Mesenchymal stem cell (in vitro differentiated cells and primary cell): ENCODE data around the gene SAXO1.

Experiments used
- DNase-seq: peaks from one replicate; pipeline ENCODE4 v3.0.0-alpha.2; 2013
- H2AFZ ChIP-seq: one replicate; pipeline ENCODE4 v1.6.1; 2013; ENCODE audit warnings: low read depth, mild to moderate bottlenecking, control low read depth, inconsistent platforms, low read length, moderate library complexity
- H2AK5ac ChIP-seq: 2 replicates; pipeline ENCODE4 v1.6.1; 2013; ENCODE audit warnings: low read length, moderate library complexity, mild to moderate bottlenecking, inconsistent platforms; ENCODE audit not compliant: severe bottlenecking
- H2BK120ac ChIP-seq: one replicate; pipeline ENCODE4 v1.6.1; 2013; ENCODE audit warnings: low read depth, mild to moderate bottlenecking, inconsistent platforms, low read length, moderate library complexity
- H2BK12ac ChIP-seq, 2 experiments: one replicate each; pipeline ENCODE4 v1.6.1; 2013; ENCODE audit warnings: inconsistent platforms in 2 of 2, low read length in 2 of 2, mild to moderate bottlenecking in 2 of 2, moderate library complexity in 2 of 2, control low read depth in 1 of 2
- H2BK15ac ChIP-seq: one replicate; pipeline ENCODE4 v1.6.1; 2013; ENCODE audit warnings: mild to moderate bottlenecking, low read depth, inconsistent platforms; ENCODE audit not compliant: poor library complexity, severe bottlenecking
- H2BK5ac ChIP-seq: 2 replicates; pipeline ENCODE4 v1.6.1; 2013; ENCODE audit warnings: low read depth, mild to moderate bottlenecking, low read length, control low read depth, inconsistent platforms; ENCODE audit not compliant: poor library complexity, severe bottlenecking
- H3K14ac ChIP-seq, 2 experiments: one replicate each; pipeline ENCODE4 v1.6.1; 2013; ENCODE audit warnings: inconsistent platforms in 2 of 2, low read length in 2 of 2, control low read depth in 1 of 2, mild to moderate bottlenecking in 1 of 2, moderate library complexity in 1 of 2
- H3K18ac ChIP-seq, 2 experiments: one replicate each; pipeline ENCODE4 v1.6.1; 2013; ENCODE audit warnings: inconsistent platforms in 2 of 2, low read length in 2 of 2, control low read depth in 1 of 2, low read depth in 1 of 2, mild to moderate bottlenecking in 1 of 2
- H3K23ac ChIP-seq, 2 experiments: one replicate each; pipeline ENCODE4 v1.6.1; 2013; ENCODE audit warnings: inconsistent platforms in 2 of 2, low read length in 2 of 2, mild to moderate bottlenecking in 2 of 2, moderate library complexity in 2 of 2, control low read depth in 1 of 2
- H3K27ac ChIP-seq: 2 replicates; pipeline ENCODE4 v1.5.1; 2013; ENCODE audit warnings: mild to moderate bottlenecking, moderate library complexity, low read length, control low read depth, inconsistent platforms; ENCODE audit not compliant: poor library complexity, severe bottlenecking
- H3K27me3 ChIP-seq, 2 experiments: 2 replicates each; pipeline versions ENCODE4 v1.6.1 to v1.7.0; 2013; ENCODE audit warnings: low read length in 2 of 2, mild to moderate bottlenecking in 2 of 2, moderate library complexity in 2 of 2, control low read depth in 1 of 2, inconsistent platforms in 1 of 2; ENCODE audit not compliant: control insufficient read depth in 1 of 2, insufficient read depth in 1 of 2
- H3K36me3 ChIP-seq, 2 experiments: 2 replicates each; pipeline versions ENCODE4 v1.6.1 to v1.7.0; 2013; ENCODE audit warnings: low read length in 2 of 2, control low read depth in 1 of 2, inconsistent platforms in 1 of 2, low read depth in 1 of 2, mild to moderate bottlenecking in 1 of 2; ENCODE audit not compliant: insufficient read depth in 2 of 2, control insufficient read depth in 1 of 2
- H3K4ac ChIP-seq, 2 experiments: one replicate each; pipeline ENCODE4 v1.6.1; 2013; ENCODE audit warnings: inconsistent platforms in 2 of 2, low read length in 2 of 2, mild to moderate bottlenecking in 2 of 2, moderate library complexity in 2 of 2, control low read depth in 1 of 2, low read depth in 1 of 2
- H3K4me1 ChIP-seq: 2 replicates; pipeline ENCODE4 v1.6.1; 2013; ENCODE audit warnings: low read depth, low read length, control low read depth; ENCODE audit not compliant: control insufficient read depth, insufficient read depth
- H3K4me2 ChIP-seq: 2 replicates; pipeline ENCODE4 v1.6.1; 2013; ENCODE audit warnings: low read length, mild to moderate bottlenecking, inconsistent platforms; ENCODE audit not compliant: poor library complexity, severe bottlenecking
- H3K4me3 ChIP-seq, 2 experiments: 2 replicates each; pipeline versions ENCODE4 v1.5.1 to v1.7.0; 2013; ENCODE audit warnings: low read length in 2 of 2, mild to moderate bottlenecking in 2 of 2, control low read depth in 1 of 2, low read depth in 1 of 2; ENCODE audit not compliant: insufficient read depth in 1 of 2
- H3K79me1 ChIP-seq: replicated peaks from 2 replicates; pipeline ENCODE4 v1.6.1; 2013; ENCODE audit warnings: mild to moderate bottlenecking, control low read depth, low read length, inconsistent platforms; ENCODE audit not compliant: poor library complexity, severe bottlenecking
- H3K9ac ChIP-seq: 2 replicates; pipeline ENCODE4 v1.7.0; 2013; ENCODE audit warnings: mild to moderate bottlenecking, low read length, moderate library complexity
- H3K9me3 ChIP-seq: 2 replicates; pipeline ENCODE4 v1.7.0; 2013; ENCODE audit warnings: mild to moderate bottlenecking, low read length; ENCODE audit not compliant: control insufficient read depth
- H4K8ac ChIP-seq: one replicate; pipeline ENCODE4 v1.6.1; 2013; ENCODE audit warnings: inconsistent platforms, mild to moderate bottlenecking, low read length, moderate library complexity
- H4K91ac ChIP-seq: one replicate; pipeline ENCODE4 v1.6.1; 2013; ENCODE audit warnings: mild to moderate bottlenecking, low read length, inconsistent platforms
- WGBS: methylation state at CpG from one replicate; pipeline ENCODE4 v1.1.7; 2013; ENCODE audit warnings: mixed read lengths; 5-methylcytosine and 5-hydroxymethylcytosine counted together

The SAXO1 gene

GRCh38 chr9:18942801-18943200 is 90.2 kb downstream of the SAXO1 start:
- Histone ChIP-seq H3K79me1 (no peaks in the 10 kb centered on the region), H2BK12ac (no peak overlapping the region), H4K8ac (no peak overlapping the region), H3K36me3 (no peaks in the 10 kb centered on the region), H3K9me3 (no peaks in the 10 kb centered on the region), H3K4me1 (peaks cover 1% of the 10 kb centered on the region), H3K18ac (no peak overlapping the region), H3K4me3 (no peak overlapping the region), H2AK5ac (no peak overlapping the region), H3K14ac (no peak overlapping the region), H2BK120ac (no peak overlapping the region), H3K4me2 (no peak overlapping the region), H3K27ac (no peak overlapping the region), H2BK15ac (no peak overlapping the region), H3K9ac (no peak overlapping the region), H2BK5ac (no peak overlapping the region), H2AFZ (no peak overlapping the region), H3K4ac (no peak overlapping the region), H4K91ac (no peak overlapping the region), H3K27me3 (peaks cover 0 to 32% of the 10 kb centered on the region in 2 experiments), H3K23ac (no peak overlapping the region)
- no peak for DNase-seq
- 79% methylated on average over 6 of the region's 7 CpGs for WGBS

- Histone ChIP-seq H2AFZ (no peak overlapping the region), H2BK5ac (no peak overlapping the region), H3K4me3 (no peak overlapping the region), H2BK12ac (no peak overlapping the region), H3K9me3 (no peaks in the 10 kb centered on the region), H3K14ac (no peak overlapping the region), H3K4ac (no peak overlapping the region), H4K8ac (no peak overlapping the region), H3K36me3 (no peaks in the 10 kb centered on the region), H2AK5ac (no peak overlapping the region), H3K4me1 (peaks cover 1% of the 10 kb centered on the region), H4K91ac (no peak overlapping the region), H2BK120ac (no peak overlapping the region), H3K27me3 (peaks cover 0 to 25% of the 10 kb centered on the region in 2 experiments), H3K18ac (no peak overlapping the region), H3K79me1 (no peaks in the 10 kb centered on the region), H3K9ac (no peak overlapping the region), H3K27ac (no peak overlapping the region), H3K4me2 (no peak overlapping the region), H2BK15ac (no peak overlapping the region), H3K23ac (no peak overlapping the region)
- 94% methylated on average over 8 of the region's 8 CpGs for WGBS
- no peak for DNase-seq
Measured at GRCh38 chr9:18941060-18941740, 91.8 kb downstream of the SAXO1 start.

- Histone ChIP-seq H3K4me3 (no peak overlapping the region), H3K4me2 (no peak overlapping the region), H3K4ac (no peak overlapping the region), H3K36me3 (no peaks in the 10 kb centered on the region), H4K8ac (no peak overlapping the region), H3K9me3 (no peaks in the 10 kb centered on the region), H2BK120ac (no peak overlapping the region), H3K27ac (no peak overlapping the region), H3K18ac (no peak overlapping the region), H3K9ac (no peak overlapping the region), H2BK15ac (no peak overlapping the region), H3K79me1 (no peaks in the 10 kb centered on the region), H4K91ac (no peak overlapping the region), H3K14ac (no peak overlapping the region), H3K4me1 (peaks cover 1% of the 10 kb centered on the region), H2AFZ (no peak overlapping the region), H2BK5ac (no peak overlapping the region), H3K23ac (no peak overlapping the region), H3K27me3 (peaks cover 0 to 19% of the 10 kb centered on the region in 2 experiments), H2BK12ac (no peak overlapping the region), H2AK5ac (no peak overlapping the region)
- no peak for DNase-seq
- 86% methylated on average over 5 of the region's 5 CpGs for WGBS
Measured at GRCh38 chr9:18939943-18940342, 93.1 kb downstream of the SAXO1 start.

GRCh38 chr9:18936094-18936871 is 96.7 kb downstream of the SAXO1 start:
- Histone ChIP-seq H2AFZ (no peak overlapping the region), H2BK5ac (no peak overlapping the region), H3K9ac (no peak overlapping the region), H3K4me1 (peaks cover 1% of the 10 kb centered on the region), H3K27me3 (peaks cover 0 to under 1% of the 10 kb centered on the region in 2 experiments), H3K9me3 (no peaks in the 10 kb centered on the region), H3K4me2 (no peak overlapping the region), H2BK15ac (no peak overlapping the region), H3K27ac (no peak overlapping the region), H3K36me3 (no peaks in the 10 kb centered on the region), H3K14ac (peak overlapping the region in 1 of 2 experiments; percentile 36), H3K18ac (no peak overlapping the region), H3K23ac (no peak overlapping the region), H4K91ac (no peak overlapping the region), H2AK5ac (no peak overlapping the region), H3K4ac (no peak overlapping the region), H4K8ac (no peak overlapping the region), H2BK12ac (no peak overlapping the region), H2BK120ac (no peak overlapping the region), H3K79me1 (no peaks in the 10 kb centered on the region), H3K4me3 (no peak overlapping the region)
- no peak for DNase-seq
- WGBS, result 58% methylated on average over 4 of the region's 7 CpGs
